Prostate gland (tissue), 2 donors: ENCODE measurements around the gene TOMM22.

Experiments
- POLR2AphosphoS5 ChIP-seq: sonication (generic); formaldehyde crosslinking; IDR thresholded peaks from one replicate; pipeline ENCODE4 v1.6.1; 2017; ENCODE audit warnings: antibody characterized with exemption
- TF ChIP-seq, protein P1 (sequence below), 4 experiments: fragments of 200-600 bp in 2 of 4; fragments of 450-650 bp in 2 of 4; sonication (generic) in 2 of 4; IDR thresholded peaks; 1 replicate in 3 of 4; 2 replicates in 1 of 4; pipeline ENCODE4 v1.5.1; 2016 to 2019; ENCODE audit warnings: antibody characterized with exemption in 4 of 4, mild to moderate bottlenecking in 2 of 4, moderate library complexity in 2 of 4

DNA sequence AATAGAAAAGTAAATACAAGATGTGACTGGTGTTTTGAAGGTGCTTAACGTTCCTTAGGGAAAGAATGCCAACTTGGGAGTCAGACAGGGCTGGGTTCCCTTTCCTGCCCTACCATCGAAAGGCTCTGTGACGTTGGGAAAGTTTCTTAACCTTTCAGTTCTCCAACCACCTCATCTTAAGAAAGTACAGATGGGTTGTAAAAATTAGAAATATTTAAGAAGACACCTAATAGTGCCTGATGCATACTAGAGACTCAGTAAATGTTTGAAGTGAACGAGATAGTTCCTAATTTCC lies 25.1 kb downstream of the TOMM22 start:
- no peak for TF ChIP-seq POLR2AphosphoS5
- TF ChIP-seq, protein P1, sequence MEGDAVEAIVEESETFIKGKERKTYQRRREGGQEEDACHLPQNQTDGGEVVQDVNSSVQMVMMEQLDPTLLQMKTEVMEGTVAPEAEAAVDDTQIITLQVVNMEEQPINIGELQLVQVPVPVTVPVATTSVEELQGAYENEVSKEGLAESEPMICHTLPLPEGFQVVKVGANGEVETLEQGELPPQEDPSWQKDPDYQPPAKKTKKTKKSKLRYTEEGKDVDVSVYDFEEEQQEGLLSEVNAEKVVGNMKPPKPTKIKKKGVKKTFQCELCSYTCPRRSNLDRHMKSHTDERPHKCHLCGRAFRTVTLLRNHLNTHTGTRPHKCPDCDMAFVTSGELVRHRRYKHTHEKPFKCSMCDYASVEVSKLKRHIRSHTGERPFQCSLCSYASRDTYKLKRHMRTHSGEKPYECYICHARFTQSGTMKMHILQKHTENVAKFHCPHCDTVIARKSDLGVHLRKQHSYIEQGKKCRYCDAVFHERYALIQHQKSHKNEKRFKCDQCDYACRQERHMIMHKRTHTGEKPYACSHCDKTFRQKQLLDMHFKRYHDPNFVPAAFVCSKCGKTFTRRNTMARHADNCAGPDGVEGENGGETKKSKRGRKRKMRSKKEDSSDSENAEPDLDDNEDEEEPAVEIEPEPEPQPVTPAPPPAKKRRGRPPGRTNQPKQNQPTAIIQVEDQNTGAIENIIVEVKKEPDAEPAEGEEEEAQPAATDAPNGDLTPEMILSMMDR (IDR thresholded peaks at IDR 0.05) = no peak
